WTC11 (cell line): Measurements from ENCODE around the gene TNIP2. TPM values are rescaled to one million over a fixed set of nuclear protein-coding genes. Genes with fewer than 3 reads are reported as not detected.

Source experiments
- ATAC-seq: fragments of 200-7000 bp; cut with Tn5 transposase; 2 replicates; pipeline ENCODE4 v1.10.0; 2021; ENCODE audit warnings: mild to moderate bottlenecking, moderate library complexity
- CTCF ChIA-PET: fragments of 300-600 bp; sonication (Branson Sonifier 250); formaldehyde crosslinking; loops from one replicate; lab custom pipeline; 2021; ENCODE audit warnings: antibody characterized with exemption; lab: Charles Lee
- POLR2A ChIA-PET: fragments of 350-600 bp; sonication (Branson Sonifier 250); formaldehyde crosslinking; loops from one replicate; lab custom pipeline; 2021; ENCODE audit warnings: antibody characterized with exemption; lab: Charles Lee
- DNase-seq: peaks from one replicate; pipeline ENCODE4 v3.0.0; 2021; ENCODE audit warnings: low spot score
- H3K27ac Mint-ChIP-seq: 2 replicates; pipeline ENCODE4 v1.8.0; 2021; ENCODE audit warnings: mixed read lengths
- H3K27me3 Mint-ChIP-seq: 2 replicates; pipeline ENCODE4 v1.8.0; 2021; ENCODE audit warnings: low read depth, mild to moderate bottlenecking, moderate library complexity, mixed read lengths
- H3K36me3 Mint-ChIP-seq: 2 replicates; pipeline ENCODE4 v1.8.0; 2021; ENCODE audit warnings: mixed read lengths
- H3K4me1 Mint-ChIP-seq: 2 replicates; pipeline ENCODE4 v1.8.0; 2022; ENCODE audit warnings: mixed read lengths
- H3K4me3 Mint-ChIP-seq: 2 replicates; pipeline ENCODE4 v1.8.0; 2021; ENCODE audit warnings: mild to moderate bottlenecking, moderate library complexity, mixed read lengths
- H3K9me3 Mint-ChIP-seq: 2 replicates; pipeline ENCODE4 v1.8.0; 2021; ENCODE audit warnings: mixed read lengths
- AFF4 ChIP-seq: sonication (generic); formaldehyde crosslinking; IDR thresholded peaks from 2 replicates; pipeline ENCODE4 v1.8.1; 2023; ENCODE audit warnings: mild to moderate bottlenecking, missing genetic modification reagents, borderline replicate concordance
- CREM ChIP-seq: sonication (generic); formaldehyde crosslinking; IDR thresholded peaks from 2 replicates; pipeline ENCODE4 v1.8.1; 2022; ENCODE audit warnings: mild to moderate bottlenecking, missing genetic modification reagents, moderate library complexity
- ELF4 ChIP-seq: sonication (generic); formaldehyde crosslinking; IDR thresholded peaks from 2 replicates; pipeline ENCODE4 v1.8.1; 2022; ENCODE audit warnings: low read depth, mild to moderate bottlenecking, moderate library complexity, missing genetic modification reagents
- ESRRA ChIP-seq: sonication (generic); formaldehyde crosslinking; IDR thresholded peaks from 2 replicates; pipeline ENCODE4 v1.8.1; 2022; ENCODE audit warnings: mild to moderate bottlenecking, missing genetic modification reagents, borderline replicate concordance
- ETV6 ChIP-seq: sonication (generic); formaldehyde crosslinking; IDR thresholded peaks from 2 replicates; pipeline ENCODE4 v1.8.1; 2022; ENCODE audit warnings: mild to moderate bottlenecking, missing genetic modification reagents
- GABPB1 ChIP-seq: sonication (generic); formaldehyde crosslinking; IDR thresholded peaks from 2 replicates; pipeline ENCODE4 v1.8.1; 2023; ENCODE audit warnings: mild to moderate bottlenecking, missing genetic modification reagents
- GRHL2 ChIP-seq: fragments of 250-450 bp; sonication (Bioruptor Pico); IDR thresholded peaks from 2 replicates; pipeline ENCODE4 v1.8.0; 2022; ENCODE audit warnings: mild to moderate bottlenecking, moderate library complexity; ENCODE audit not compliant: insufficient replicate concordance, severe bottlenecking
- HMGXB4 ChIP-seq: sonication (generic); formaldehyde crosslinking; IDR thresholded peaks from 2 replicates; pipeline ENCODE4 v1.8.1; 2023; ENCODE audit warnings: mild to moderate bottlenecking, moderate library complexity, missing genetic modification reagents
- MXD4 ChIP-seq: fragments of 250-450 bp; sonication (Bioruptor Pico); IDR thresholded peaks from 2 replicates; pipeline ENCODE4 v1.8.0; 2021; ENCODE audit warnings: mild to moderate bottlenecking, moderate library complexity, borderline replicate concordance
- NR2C2 ChIP-seq: sonication (generic); formaldehyde crosslinking; IDR thresholded peaks from 2 replicates; pipeline ENCODE4 v1.8.0; 2022; ENCODE audit warnings: mild to moderate bottlenecking, missing genetic modification reagents
- RELA ChIP-seq: sonication (generic); formaldehyde crosslinking; IDR thresholded peaks from 2 replicates; pipeline ENCODE4 v1.8.1; 2022; ENCODE audit warnings: missing genetic modification reagents, mild to moderate bottlenecking, borderline replicate concordance
- SMAD4 ChIP-seq: sonication (generic); formaldehyde crosslinking; IDR thresholded peaks from 2 replicates; pipeline ENCODE4 v1.8.0; 2022; ENCODE audit warnings: mild to moderate bottlenecking, missing genetic modification reagents
- SOX15 ChIP-seq: fragments of 250-450 bp; sonication (Bioruptor Pico); IDR thresholded peaks from 2 replicates; pipeline ENCODE4 v1.9.0; 2021; ENCODE audit warnings: mild to moderate bottlenecking
- STAT6 ChIP-seq: sonication (generic); formaldehyde crosslinking; conservative IDR thresholded peaks from 2 replicates; pipeline ENCODE4 v1.8.1; 2023; ENCODE audit warnings: mild to moderate bottlenecking, low read depth, missing genetic modification reagents, moderate library complexity
- USF2 ChIP-seq: sonication (generic); formaldehyde crosslinking; IDR thresholded peaks from 2 replicates; pipeline ENCODE4 v1.8.1; 2023; ENCODE audit warnings: mild to moderate bottlenecking, missing genetic modification reagents, moderate library complexity
- ZNF121 ChIP-seq: sonication (generic); formaldehyde crosslinking; IDR thresholded peaks from 2 replicates; pipeline ENCODE4 v1.8.0; 2023; ENCODE audit warnings: missing genetic modification reagents
- ZNF396 ChIP-seq: fragments of 250-450 bp; sonication (Bioruptor Pico); IDR thresholded peaks from 2 replicates; pipeline ENCODE4 v1.8.0; 2021; ENCODE audit warnings: mild to moderate bottlenecking, moderate library complexity, borderline replicate concordance
- ZNF416 ChIP-seq: fragments of 250-450 bp; sonication (Bioruptor Pico); IDR thresholded peaks from 2 replicates; pipeline ENCODE4 v1.9.0; 2021; ENCODE audit warnings: mild to moderate bottlenecking, inconsistent platforms
- ZNF671 ChIP-seq: fragments of 250-450 bp; sonication (Bioruptor Pico); IDR thresholded peaks from 2 replicates; pipeline ENCODE4 v1.8.0; 2021; ENCODE audit warnings: mild to moderate bottlenecking
- total RNA-seq: library from RNA; stranded (reverse); gene quantifications from 3 replicates; pipeline ENCODE4 v1.2.3, GENCODE V29; 2021

TNIP2 gene
- total RNA-seq, 1 experiment from 2014 or later, result 44.4 TPM

GRCh38 chr4:2800691-2801596 lies 44.8 kb upstream of the TNIP2 start (continued):
- TF ChIP-seq HMGXB4 (no peak), GABPB1 (CRISPR knock-in tag) (peak; percentile 79; the same call in 1 of the 2 replicates), ZNF121 (CRISPR knock-in tag) (peak; percentile 72; the same call in 1 of the 2 replicates), ZNF671 (CRISPR knock-in tag) (no peak), USF2 (CRISPR knock-in tag) (no peak), MXD4 (CRISPR knock-in tag) (no peak), SOX15 (CRISPR knock-in tag) (no peak)

DNA sequence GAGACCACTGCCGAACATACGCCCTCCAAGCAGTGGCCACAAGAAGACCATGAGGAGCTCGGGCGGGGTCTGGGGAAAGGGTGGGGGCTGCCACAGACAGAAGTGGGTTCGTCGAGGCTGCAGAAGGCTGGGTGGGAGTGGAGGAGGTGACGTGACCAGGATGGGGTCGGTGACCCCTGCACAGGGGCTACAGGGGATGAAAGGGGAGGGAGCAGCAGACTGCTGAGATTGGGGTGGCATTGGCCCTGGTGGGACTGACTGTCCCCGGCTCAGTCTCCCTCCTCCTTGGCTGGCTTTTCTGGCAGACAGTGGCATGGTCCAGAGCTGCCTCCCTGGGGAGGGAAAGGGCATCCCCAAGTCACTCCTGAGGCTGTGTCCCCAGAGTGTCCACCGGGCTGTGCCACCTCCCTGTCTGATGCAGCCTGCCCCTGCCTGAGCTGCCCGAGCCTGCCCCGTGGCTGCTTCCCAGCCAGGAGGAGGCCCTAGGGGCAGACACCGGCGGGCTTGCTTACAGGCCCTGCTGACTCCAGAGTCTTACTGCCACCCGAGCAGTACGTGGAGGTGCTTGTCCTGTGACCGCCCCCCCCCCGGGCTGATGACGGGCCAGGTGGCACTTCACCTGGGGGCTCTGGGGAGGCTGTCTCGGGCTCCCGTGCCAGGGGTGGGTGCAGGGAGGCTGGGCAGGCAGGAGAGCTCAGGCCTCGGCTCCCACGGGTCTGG lies 44.0 kb upstream of the TNIP2 start:
- Mint-ChIP-seq H3K9me3 (no peaks in the 10 kb centered on the region), H3K4me3 (no peak overlapping the region), H3K4me1 (peaks cover 18% of the 10 kb centered on the region), H3K27ac (no peak overlapping the region), H3K27me3 (no peaks in the 10 kb centered on the region; the same call in 1 of the 2 replicates), H3K36me3 (no peaks in the 10 kb centered on the region)
- POLR2A ChIA-PET, result interaction anchor here (1.0 to 1.1 kb wide), 2 partner anchors 8 to 18 kb away, joined by 3 to 4 read pairs; no protein-coding TSS in a partner anchor
- DNase-seq (no peak), ATAC-seq (peak; percentile 5; the same call in 1 of the 2 replicates)
- CTCF ChIA-PET, result interaction anchor here (1.0 to 2.4 kb wide), 7 partner anchors 12 to 359 kb away, joined by 3 to 10 read pairs (median 3); no protein-coding TSS in a partner anchor
- no peak for TF ChIP-seq RELA (CRISPR knock-in tag)
- 0 out of 2 replicates have a peak, but pooled peaks have one; percentile 22 for TF ChIP-seq AFF4

DNA sequence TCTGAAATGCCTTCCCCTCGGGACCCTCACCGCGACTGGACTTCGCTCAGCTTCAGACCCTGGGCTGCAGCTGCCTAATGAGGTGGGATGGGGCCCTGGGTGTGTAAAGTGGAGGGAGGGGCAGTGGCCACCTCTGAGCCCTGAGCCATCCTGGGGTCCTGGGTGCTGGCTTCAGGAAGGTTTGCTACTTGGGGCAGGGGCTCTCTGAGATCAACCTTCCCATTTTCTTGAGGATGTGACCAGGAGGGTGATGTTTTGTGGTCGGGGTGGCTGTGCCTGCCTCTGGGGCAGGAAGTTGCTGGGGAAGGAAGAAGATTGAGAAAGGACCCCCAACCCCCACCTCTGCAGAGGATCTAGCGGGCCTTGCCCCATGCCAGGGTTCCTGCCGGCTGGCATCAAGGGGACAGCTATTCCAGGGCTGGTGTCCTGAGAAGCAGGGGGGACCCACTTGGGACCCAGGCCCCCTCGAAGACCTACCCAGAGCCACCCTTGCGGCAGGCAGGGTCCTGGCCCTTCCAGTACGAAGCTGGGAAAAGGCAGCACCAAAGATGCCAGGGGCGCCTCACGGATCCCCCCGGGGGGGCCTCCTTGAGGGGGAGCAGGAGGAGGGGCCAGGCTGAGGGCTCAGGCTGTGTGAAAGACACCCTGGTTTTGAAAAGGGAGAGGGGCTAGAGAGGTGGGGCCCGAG lies 43.2 kb upstream of the TNIP2 start:
- peak overlapping the region; percentile 83; the same call in 1 of the 2 replicates for H3K27ac Mint-ChIP-seq
- H3K9me3 Mint-ChIP-seq, result no peaks in the 10 kb centered on the region
- peaks cover under 1% of the 10 kb centered on the region for H3K27me3 Mint-ChIP-seq
- no peak overlapping the region for H3K4me3 Mint-ChIP-seq
- ATAC-seq, result no peak
- ChIA-PET CTCF (interaction anchor here (1.0 to 1.3 kb wide), 2 partner anchors 19 to 21 kb away, joined by 3 read pairs; no protein-coding TSS in a partner anchor), POLR2A (no interaction called here)
- no peaks in the 10 kb centered on the region for H3K36me3 Mint-ChIP-seq
- no peak for DNase-seq
- peaks cover 18% of the 10 kb centered on the region for H3K4me1 Mint-ChIP-seq
- TF ChIP-seq GRHL2 (CRISPR knock-in tag) (no peak), ESRRA (CRISPR knock-in tag) (no peak), ZNF416 (CRISPR knock-in tag) (no peak), SMAD4 (CRISPR knock-in tag) (no peak), NR2C2 (CRISPR knock-in tag) (no peak), ZNF396 (CRISPR knock-in tag) (no peak), CREM (CRISPR knock-in tag) (no peak), ETV6 (no peak), ELF4 (CRISPR knock-in tag) (no peak), STAT6 (no peak)
